ENCODE results near the gene ST6GALNAC2.

- TF ChIP-seq CTCF (IDR thresholded peaks at IDR 0.05) (no peak), POLR2A (IDR thresholded peaks at IDR 0.05) (no peak)
Measured at GRCh38 chr17:76626442-76626841, 40.8 kb upstream of the ST6GALNAC2 start.

Measured in stomach (tissue), 4 donors.